ENCODE results near the gene EIF3B.

The EIF3B gene

GRCh38 chr7:2362385-2363088 lies 7.9 kb downstream of the EIF3B start:
- Histone ChIP-seq H3K9me2 (replicated peaks; ENCODE audit: insufficient read depth, low read length) (no peaks in the 10 kb centered on the region), H3K9me3 (replicated peaks; ENCODE audit: insufficient read depth, low read length) (no peaks in the 10 kb centered on the region), H3K27ac (ENCODE audit: low read length) (no peak overlapping the region), H3K9ac (ENCODE audit: low read length) (no peak overlapping the region), H3K4me1 (ENCODE audit: low read length) (peaks cover under 1% of the 10 kb centered on the region; the same call in 1 of the 2 replicates), H4K20me1 (ENCODE audit: insufficient read depth, low read length) (peaks cover 49% of the 10 kb centered on the region), H3K36me3 (replicated peaks; ENCODE audit: insufficient read depth, low read length) (peaks cover 35% of the 10 kb centered on the region), H2AFZ (ENCODE audit: low read length) (no peak overlapping the region), H3K4me2 (ENCODE audit: low read depth, low read length) (no peak overlapping the region), H3K27me3 (replicated peaks; ENCODE audit: insufficient read depth, low read length) (no peaks in the 10 kb centered on the region), H3K79me2 (ENCODE audit: low read length) (peaks cover 95% of the 10 kb centered on the region), H3K4me3 (ENCODE audit: low read length) (no peak overlapping the region), H3F3A (ENCODE audit: insufficient read depth, low read length) (no peaks in the 10 kb centered on the region)
- DNase-seq = no peak
- TF ChIP-seq EZH2 (optimal IDR thresholded peaks at IDR 0.05; ENCODE audit: low read depth, low read length) (no peak), EZH2phosphoT487 (IDR thresholded peaks at IDR 0.05; ENCODE audit: low read length) (no peak), CTCF (IDR thresholded peaks at IDR 0.05; ENCODE audit: low read length) (no peak)

DNA sequence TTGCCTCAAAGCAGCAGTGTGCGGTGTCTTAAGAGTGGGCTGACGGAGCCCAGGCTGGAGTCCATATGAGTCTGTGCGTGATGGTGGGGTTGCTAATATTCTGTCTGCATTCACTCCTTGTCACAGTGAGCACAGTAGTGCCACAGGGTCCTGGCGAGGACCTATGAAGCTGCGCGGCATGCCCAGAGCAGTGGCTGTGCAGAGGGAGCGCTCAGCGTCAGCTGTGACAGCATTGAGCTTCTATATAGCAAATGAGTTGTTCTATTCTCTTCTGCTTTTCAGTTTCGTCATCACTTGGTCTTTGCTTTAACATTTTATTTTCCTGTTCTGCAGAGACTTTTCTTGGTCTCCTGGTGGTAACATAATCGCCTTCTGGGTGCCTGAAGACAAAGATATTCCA lies 14.5 kb downstream of the EIF3B start:
- Histone ChIP-seq H3K36me3 (replicated peaks; ENCODE audit: insufficient read depth, low read length) (peaks cover 33% of the 10 kb centered on the region), H3K4me3 (ENCODE audit: low read length) (no peak overlapping the region), H3K27ac (ENCODE audit: low read length) (no peak overlapping the region), H3K27me3 (replicated peaks; ENCODE audit: insufficient read depth, low read length) (no peaks in the 10 kb centered on the region), H3F3A (ENCODE audit: insufficient read depth, low read length) (no peaks in the 10 kb centered on the region; the same call in 1 of the 2 replicates), H4K20me1 (ENCODE audit: insufficient read depth, low read length) (0 out of 2 replicates have a peak, but pooled peaks cover 6% of the 10 kb centered on the region), H3K4me2 (ENCODE audit: low read depth, low read length) (no peak overlapping the region), H3K9me2 (replicated peaks; ENCODE audit: insufficient read depth, low read length) (no peaks in the 10 kb centered on the region), H3K9me3 (replicated peaks; ENCODE audit: insufficient read depth, low read length) (no peaks in the 10 kb centered on the region), H2AFZ (ENCODE audit: low read length) (no peak overlapping the region), H3K4me1 (ENCODE audit: low read length) (no peaks in the 10 kb centered on the region), H3K9ac (ENCODE audit: low read length) (no peak overlapping the region), H3K79me2 (ENCODE audit: low read length) (peaks cover 91% of the 10 kb centered on the region)
- no peak for DNase-seq
- TF ChIP-seq EZH2phosphoT487 (IDR thresholded peaks at IDR 0.05; ENCODE audit: low read length) = no peak
- TF ChIP-seq CTCF (IDR thresholded peaks at IDR 0.05; ENCODE audit: low read length) = no peak
- TF ChIP-seq EZH2 (optimal IDR thresholded peaks at IDR 0.05; ENCODE audit: low read depth, low read length) = no peak

DNA sequence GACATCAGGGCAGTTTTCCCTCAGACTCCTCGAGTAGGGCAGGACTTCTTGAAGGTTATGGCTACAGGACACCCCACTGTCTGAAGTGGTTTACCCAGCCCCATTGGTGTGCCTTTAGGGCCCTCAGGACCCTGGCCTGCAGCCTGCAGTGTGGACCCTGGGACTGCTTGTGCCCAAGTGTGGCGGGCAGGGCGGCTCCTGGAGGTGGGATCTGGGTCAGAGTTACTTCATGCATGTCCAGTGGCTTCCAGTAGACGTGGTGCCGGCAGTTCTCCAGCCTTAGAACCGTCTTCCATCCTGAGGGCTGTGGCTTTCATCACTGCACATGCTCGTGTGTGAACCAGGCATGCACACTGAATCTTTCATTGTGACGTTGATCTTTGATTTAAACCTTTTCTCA lies 16.7 kb downstream of the EIF3B start:
- no peak for DNase-seq
- Histone ChIP-seq H3K27me3 (replicated peaks; ENCODE audit: insufficient read depth, low read length) (no peaks in the 10 kb centered on the region), H3K9me2 (replicated peaks; ENCODE audit: insufficient read depth, low read length) (no peaks in the 10 kb centered on the region), H3K4me1 (ENCODE audit: low read length) (no peaks in the 10 kb centered on the region), H3K27ac (ENCODE audit: low read length) (no peak overlapping the region), H3K4me2 (ENCODE audit: low read depth, low read length) (no peak overlapping the region), H3K9ac (ENCODE audit: low read length) (no peak overlapping the region), H3K79me2 (ENCODE audit: low read length) (peaks cover 93% of the 10 kb centered on the region), H3K36me3 (replicated peaks; ENCODE audit: insufficient read depth, low read length) (peaks cover 41% of the 10 kb centered on the region), H3F3A (ENCODE audit: insufficient read depth, low read length) (no peaks in the 10 kb centered on the region; the same call in 1 of the 2 replicates), H4K20me1 (ENCODE audit: insufficient read depth, low read length) (0 out of 2 replicates have a peak, but pooled peaks cover 5% of the 10 kb centered on the region), H3K9me3 (replicated peaks; ENCODE audit: insufficient read depth, low read length) (no peaks in the 10 kb centered on the region), H3K4me3 (ENCODE audit: low read length) (no peak overlapping the region), H2AFZ (ENCODE audit: low read length) (no peak overlapping the region)
- no peak for TF ChIP-seq EZH2phosphoT487 (IDR thresholded peaks at IDR 0.05; ENCODE audit: low read length)

GRCh38 chr7:2372724-2373123 lies 18.1 kb downstream of the EIF3B start:
- H3K36me3 ChIP-seq (replicated peaks; ENCODE audit: insufficient read depth, low read length) = peaks cover 46% of the 10 kb centered on the region
- H3K9me3 ChIP-seq (replicated peaks; ENCODE audit: insufficient read depth, low read length) = no peaks in the 10 kb centered on the region
- no peak for TF ChIP-seq EZH2 (optimal IDR thresholded peaks at IDR 0.05; ENCODE audit: low read depth, low read length)
- no peak for TF ChIP-seq CTCF (IDR thresholded peaks at IDR 0.05; ENCODE audit: low read length)
- TF ChIP-seq EZH2phosphoT487 (IDR thresholded peaks at IDR 0.05; ENCODE audit: low read length) = no peak
- no peaks in the 10 kb centered on the region for H3K27me3 ChIP-seq (replicated peaks; ENCODE audit: insufficient read depth, low read length)
- peaks cover 92% of the 10 kb centered on the region for H3K79me2 ChIP-seq (ENCODE audit: low read length)
- no peak overlapping the region for H3K4me3 ChIP-seq (ENCODE audit: low read length)
- no peak overlapping the region for H3K9ac ChIP-seq (ENCODE audit: low read length)
- no peaks in the 10 kb centered on the region for H3K9me2 ChIP-seq (replicated peaks; ENCODE audit: insufficient read depth, low read length)
- H3K27ac ChIP-seq (ENCODE audit: low read length) = no peak overlapping the region
- H3K4me1 ChIP-seq (ENCODE audit: low read length) = no peaks in the 10 kb centered on the region
- no peaks in the 10 kb centered on the region; the same call in 1 of the 2 replicates for H3F3A ChIP-seq (ENCODE audit: insufficient read depth, low read length)
- DNase-seq = no peak
- H4K20me1 ChIP-seq (ENCODE audit: insufficient read depth, low read length) = 0 out of 2 replicates have a peak, but pooled peaks cover 5% of the 10 kb centered on the region
- no peak overlapping the region for H2AFZ ChIP-seq (ENCODE audit: low read length)
- no peak overlapping the region for H3K4me2 ChIP-seq (ENCODE audit: low read depth, low read length)

All from MM.1S (cell line).